ENCODE results near the gene CTXND1. TPM values are rescaled to one million over a fixed set of nuclear protein-coding genes. Genes with fewer than 3 reads are reported as not detected.

The CTXND1 gene
- total RNA-seq, 1 experiment from 2014 or later = not detected

DNA sequence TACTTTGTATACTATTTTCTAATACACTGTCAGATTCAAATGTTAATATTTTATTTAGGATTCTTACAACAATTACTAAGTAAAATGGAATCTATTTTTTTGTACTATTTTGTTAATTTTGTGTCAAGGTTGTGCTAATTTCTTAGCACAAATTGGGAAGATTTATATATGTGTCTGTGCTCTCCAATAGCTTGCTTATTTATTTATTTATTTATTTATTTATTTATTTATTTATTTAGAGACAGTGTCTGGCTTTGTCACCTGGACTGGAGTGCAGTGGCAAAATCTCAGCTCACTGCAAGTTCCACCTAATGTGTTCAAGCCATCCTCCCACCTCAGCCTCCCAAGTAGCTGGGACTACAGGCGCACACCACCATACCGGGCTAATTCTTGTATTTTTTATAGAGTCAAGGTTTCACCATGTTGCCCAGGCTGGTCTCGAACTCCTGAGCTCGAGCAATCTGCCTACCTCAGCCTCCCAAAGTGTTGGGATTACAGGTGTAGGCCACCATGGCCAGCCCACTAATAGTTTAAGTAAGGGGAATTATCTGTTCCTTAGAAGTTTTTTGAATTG lies 34.6 kb downstream of the CTXND1 start:
- Histone ChIP-seq H3K9me3 (ENCODE audit: control insufficient read depth, low read depth, low read length) (no peaks in the 10 kb centered on the region), H2BK5ac (ENCODE audit: insufficient read length, low read length) (no peak overlapping the region), H3K56ac (ENCODE audit: insufficient read length, low read depth, low read length) (no peak overlapping the region), H3K18ac (ENCODE audit: insufficient read length, low read depth, low read length) (no peak overlapping the region), H2BK12ac (ENCODE audit: insufficient read length, low read depth, low read length) (no peak overlapping the region), H3K4ac (ENCODE audit: low read depth, low read length) (no peak overlapping the region), H2AK5ac (ENCODE audit: insufficient read length, low read length) (no peak overlapping the region), H2BK15ac (ENCODE audit: low read depth, low read length) (no peak overlapping the region), H2AFZ (ENCODE audit: low read length) (no peak overlapping the region), H3K27ac (ENCODE audit: insufficient read length, low read depth, low read length) (no peak overlapping the region), H3K4me2 (ENCODE audit: insufficient read depth, insufficient read length, low read length) (no peak overlapping the region), H3K14ac (ENCODE audit: insufficient read depth, low read length) (no peak overlapping the region), H3K4me1 (ENCODE audit: insufficient read depth, low read length) (no peaks in the 10 kb centered on the region), H4K91ac (ENCODE audit: insufficient read length, low read depth, low read length) (no peak overlapping the region), H4K8ac (replicated peaks; ENCODE audit: insufficient read length, low read depth, low read length) (no peak overlapping the region), H2BK120ac (ENCODE audit: low read depth, low read length, poor library complexity, severe bottlenecking) (no peak overlapping the region), H3K23ac (ENCODE audit: insufficient read length, low read depth, low read length) (no peak overlapping the region), H3K23me2 (ENCODE audit: insufficient read length, low read depth, low read length, poor library complexity, severe bottlenecking) (no peaks in the 10 kb centered on the region), H3K9ac (ENCODE audit: extremely low read depth, insufficient read length, low read length) (no peak overlapping the region), H3K79me2 (ENCODE audit: insufficient read depth, low read length) (no peaks in the 10 kb centered on the region), H2BK20ac (ENCODE audit: low read depth, low read length, poor library complexity, severe bottlenecking) (no peak overlapping the region), H3T11ph (ENCODE audit: low read length) (no peak overlapping the region), H4K5ac (ENCODE audit: insufficient read length, low read depth, low read length) (no peak overlapping the region), H3K79me1 (ENCODE audit: insufficient read depth, low read depth, low read length, poor library complexity, severe bottlenecking) (no peaks in the 10 kb centered on the region), H4K20me1 (ENCODE audit: control insufficient read depth, insufficient read depth, insufficient read length) (no peaks in the 10 kb centered on the region), H3K27me3 (ENCODE audit: insufficient read depth, low read length) (no peaks in the 10 kb centered on the region)
- no peak overlapping the region for H3K27ac Mint-ChIP-seq
- H3K9me3 Mint-ChIP-seq = peaks cover 5 to 7% of the 10 kb centered on the region in 2 experiments
- no CpG with 5 or more reads among the region's 4 CpGs for WGBS (ENCODE audit: extremely low coverage, insufficient read length, low lambda C conversion rate)
- peaks cover 2% of the 10 kb centered on the region for H3K27me3 Mint-ChIP-seq (ENCODE audit: low read depth)
- DNase-seq = no peak
- no peak overlapping the region for H3K4me3 Mint-ChIP-seq
- TF ChIP-seq, protein P1, sequence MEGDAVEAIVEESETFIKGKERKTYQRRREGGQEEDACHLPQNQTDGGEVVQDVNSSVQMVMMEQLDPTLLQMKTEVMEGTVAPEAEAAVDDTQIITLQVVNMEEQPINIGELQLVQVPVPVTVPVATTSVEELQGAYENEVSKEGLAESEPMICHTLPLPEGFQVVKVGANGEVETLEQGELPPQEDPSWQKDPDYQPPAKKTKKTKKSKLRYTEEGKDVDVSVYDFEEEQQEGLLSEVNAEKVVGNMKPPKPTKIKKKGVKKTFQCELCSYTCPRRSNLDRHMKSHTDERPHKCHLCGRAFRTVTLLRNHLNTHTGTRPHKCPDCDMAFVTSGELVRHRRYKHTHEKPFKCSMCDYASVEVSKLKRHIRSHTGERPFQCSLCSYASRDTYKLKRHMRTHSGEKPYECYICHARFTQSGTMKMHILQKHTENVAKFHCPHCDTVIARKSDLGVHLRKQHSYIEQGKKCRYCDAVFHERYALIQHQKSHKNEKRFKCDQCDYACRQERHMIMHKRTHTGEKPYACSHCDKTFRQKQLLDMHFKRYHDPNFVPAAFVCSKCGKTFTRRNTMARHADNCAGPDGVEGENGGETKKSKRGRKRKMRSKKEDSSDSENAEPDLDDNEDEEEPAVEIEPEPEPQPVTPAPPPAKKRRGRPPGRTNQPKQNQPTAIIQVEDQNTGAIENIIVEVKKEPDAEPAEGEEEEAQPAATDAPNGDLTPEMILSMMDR (conservative IDR thresholded peaks at IDR 0.05) = no peak
- no peaks in the 10 kb centered on the region for H3K36me3 Mint-ChIP-seq (ENCODE audit: insufficient read depth in 1 of 3, low read depth in 3 of 3)
- no peaks in the 10 kb centered on the region for H3K4me1 Mint-ChIP-seq
